Middle frontal gyrus (tissue), 1 donor: ENCODE data around the gene UVRAG.

Experiments used
- DNase-seq: peaks from one replicate; pipeline ENCODE4 v3.0.0-alpha.2; 2015; ENCODE audit warnings: low spot score; ENCODE audit errors: extremely low spot score

The UVRAG gene

DNA sequence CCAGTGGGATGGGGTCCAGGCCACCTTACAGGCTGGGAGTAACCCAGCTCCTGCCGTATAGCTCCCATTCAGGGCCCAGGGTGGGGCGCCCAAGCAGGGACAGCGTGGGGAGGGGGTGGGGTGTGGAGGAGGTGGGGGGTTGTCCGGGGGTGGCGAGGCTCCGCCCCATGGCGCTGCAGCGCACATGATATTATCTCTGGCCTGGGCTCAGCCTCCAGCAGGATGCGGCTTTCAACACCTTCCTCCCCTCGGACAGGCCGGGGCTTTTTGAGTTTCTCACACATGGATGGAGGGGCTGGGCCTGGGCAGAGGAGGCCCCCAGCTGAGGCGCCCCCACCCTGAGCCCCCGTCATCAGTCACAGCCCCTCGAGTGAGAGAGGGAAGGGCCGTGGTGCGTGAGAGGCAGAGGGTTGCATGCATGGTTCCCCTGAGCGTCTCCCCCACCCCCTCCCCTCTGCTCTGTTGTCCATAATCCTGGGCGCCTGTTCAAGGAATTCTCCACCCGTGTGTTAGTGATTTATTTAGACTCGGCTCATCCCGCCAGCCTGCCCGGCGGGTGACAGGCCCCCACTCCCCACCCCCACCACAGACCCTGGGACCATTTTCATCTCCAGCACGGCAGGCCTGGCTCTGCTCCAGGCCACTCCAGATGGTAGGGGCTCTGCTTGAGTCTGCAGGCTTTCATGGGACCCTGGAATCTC is 346.4 kb downstream of the UVRAG start:
- no peak for DNase-seq

DNA sequence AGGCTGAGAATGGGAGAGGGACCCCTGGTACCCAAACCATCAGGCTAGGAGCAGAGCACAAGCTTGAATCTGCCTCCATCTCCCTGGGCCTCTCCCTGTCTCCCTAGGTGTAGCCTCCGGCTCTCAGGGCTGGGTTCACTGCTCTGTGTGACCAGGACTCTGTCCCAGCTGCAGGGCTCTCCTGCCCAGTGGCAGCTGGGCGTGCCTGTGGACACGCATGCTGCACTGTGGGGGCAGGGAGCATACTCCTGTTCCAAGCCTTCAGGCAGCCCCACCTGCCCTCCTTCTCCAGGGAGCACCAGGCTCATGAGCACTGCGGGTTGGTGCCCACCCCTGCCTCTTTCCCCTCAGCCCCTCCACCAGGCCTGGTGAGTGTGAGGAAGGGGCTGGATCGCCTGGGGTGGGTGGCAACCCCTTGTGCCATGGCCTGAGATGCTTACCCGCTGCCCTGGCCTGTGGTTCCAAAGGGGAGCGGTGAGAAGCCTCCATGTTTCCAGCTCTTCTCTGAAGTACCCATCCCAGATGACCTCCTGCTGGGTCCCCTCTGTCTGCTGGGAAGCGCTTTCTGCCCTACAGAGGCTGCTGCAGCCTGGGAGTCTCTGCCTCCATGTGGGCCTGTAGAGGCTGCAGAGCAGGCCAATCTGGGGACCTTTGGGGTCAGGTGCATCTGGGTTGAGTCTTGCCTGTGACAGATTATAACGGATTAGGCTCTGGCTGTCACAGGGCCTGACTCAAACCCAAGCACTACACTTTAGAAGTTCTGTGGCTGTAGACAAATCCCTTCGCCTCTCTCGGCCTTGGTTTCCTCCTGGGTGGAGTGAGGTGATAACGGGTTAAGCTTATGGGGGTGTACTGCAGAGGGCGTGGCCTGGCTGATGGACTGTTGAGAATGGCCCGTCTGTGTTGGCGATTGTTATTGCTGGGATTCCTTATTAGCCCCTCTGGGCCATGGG is 347.6 kb downstream of the UVRAG start:
- DNase-seq: no peak

DNA sequence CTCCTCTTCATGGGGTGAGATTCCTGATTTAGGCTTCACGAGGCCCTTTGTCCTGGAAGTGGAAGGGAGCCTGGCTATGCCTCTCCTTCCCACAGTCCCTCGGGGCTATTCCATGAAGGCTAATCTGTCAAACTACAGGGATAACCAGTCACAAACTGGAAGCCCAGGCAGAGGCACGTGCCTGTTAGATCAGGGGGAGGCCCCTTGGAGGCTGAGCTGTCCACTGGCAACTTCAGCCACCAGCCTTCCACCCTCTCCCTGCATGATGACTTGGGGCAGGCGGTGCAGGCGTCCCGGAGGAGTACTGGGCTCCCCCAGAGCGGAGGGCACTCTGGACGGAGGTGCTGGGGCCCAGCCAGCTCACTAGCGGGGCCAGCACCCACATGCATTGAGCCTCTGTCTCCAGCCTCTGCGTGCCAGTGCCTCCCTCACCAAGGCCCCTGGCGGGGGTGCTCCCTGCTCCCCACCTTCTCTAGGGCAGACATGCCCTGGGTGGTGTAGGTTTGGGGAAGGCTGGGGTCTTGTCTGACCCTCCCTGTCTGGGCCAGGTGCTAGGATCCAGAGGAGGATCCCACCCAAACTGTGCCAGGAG is 348.4 kb downstream of the UVRAG start:
- no peak for DNase-seq

DNA sequence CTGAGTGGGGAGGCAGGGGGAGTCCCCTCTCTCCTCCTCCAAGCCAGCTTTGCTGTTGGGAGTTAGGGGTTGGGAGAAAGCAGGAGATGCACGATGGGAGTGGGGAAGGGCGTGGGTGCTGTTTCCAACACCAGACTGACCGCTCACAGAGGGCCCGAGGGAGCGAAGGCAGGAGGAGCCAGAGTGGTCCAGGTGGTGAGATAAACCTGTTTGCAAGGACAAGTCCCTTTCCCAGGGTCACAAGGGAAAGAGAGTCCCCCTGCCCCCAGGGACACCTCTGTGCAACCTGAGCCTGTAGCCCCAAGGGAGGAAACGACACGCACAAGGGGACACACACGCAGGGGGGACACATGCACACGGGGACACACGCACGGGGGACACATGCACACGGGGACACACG is 349.1 kb downstream of the UVRAG start:
- no peak for DNase-seq

DNA sequence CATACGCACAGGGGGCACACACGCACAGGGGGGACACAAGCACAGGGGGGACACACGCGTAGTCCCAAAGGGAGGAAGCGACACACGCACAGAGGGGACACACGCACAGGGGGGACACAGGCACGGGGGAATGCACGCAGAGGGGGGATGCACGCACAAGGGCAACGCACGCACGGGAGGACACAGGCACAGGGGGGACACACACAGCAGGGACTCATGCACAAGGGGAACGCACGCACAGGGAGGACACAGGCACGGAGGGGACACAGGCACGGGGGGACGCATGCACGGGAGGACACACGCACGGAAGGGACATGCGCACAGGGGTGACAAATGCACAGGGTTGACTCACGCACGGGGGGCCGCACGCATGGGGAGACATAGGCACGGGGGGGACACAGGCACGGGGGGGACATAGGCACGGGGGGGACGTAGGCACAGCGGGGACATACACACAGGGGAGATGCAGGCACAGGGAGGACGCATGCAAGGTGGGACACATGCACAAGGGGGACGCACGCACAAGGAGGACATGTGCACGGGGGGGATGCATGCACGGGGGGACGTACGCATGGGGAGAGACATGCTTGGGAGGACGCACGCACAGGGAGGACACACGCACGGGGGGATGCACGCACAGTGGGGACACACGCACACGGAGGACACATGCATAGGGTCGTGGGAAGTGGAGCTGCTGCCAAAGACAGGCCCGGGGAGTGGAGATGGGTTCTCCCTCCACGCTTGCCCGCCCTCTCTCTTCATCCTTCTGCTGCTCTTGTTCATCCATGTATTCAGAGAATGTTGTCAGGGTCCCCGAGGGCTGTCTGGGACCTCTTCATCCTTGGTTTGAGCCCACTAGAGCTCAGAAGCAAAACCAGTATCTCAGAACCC is 350.1 kb downstream of the UVRAG start:
- DNase-seq: no peak

DNA sequence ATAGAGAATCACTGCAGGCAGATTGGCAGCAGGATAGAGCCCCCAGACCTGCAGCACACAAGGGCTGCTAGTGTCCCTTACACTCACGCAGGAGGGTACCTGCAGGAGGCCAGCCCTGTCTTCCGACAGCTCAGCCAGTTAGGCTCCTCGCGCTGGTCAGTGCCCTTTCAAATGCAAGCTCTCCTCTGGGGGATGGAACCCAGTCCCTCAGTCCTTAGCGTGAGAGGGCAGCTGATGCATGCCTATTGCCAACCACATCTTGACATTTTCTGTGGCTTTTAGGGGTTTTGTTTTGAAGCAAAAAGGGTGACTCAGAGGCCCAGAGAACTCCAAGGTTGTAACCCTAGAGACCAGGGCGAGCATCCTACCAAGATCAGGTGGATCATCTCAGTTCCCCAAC is 351.3 kb downstream of the UVRAG start:
- DNase-seq: no peak

DNA sequence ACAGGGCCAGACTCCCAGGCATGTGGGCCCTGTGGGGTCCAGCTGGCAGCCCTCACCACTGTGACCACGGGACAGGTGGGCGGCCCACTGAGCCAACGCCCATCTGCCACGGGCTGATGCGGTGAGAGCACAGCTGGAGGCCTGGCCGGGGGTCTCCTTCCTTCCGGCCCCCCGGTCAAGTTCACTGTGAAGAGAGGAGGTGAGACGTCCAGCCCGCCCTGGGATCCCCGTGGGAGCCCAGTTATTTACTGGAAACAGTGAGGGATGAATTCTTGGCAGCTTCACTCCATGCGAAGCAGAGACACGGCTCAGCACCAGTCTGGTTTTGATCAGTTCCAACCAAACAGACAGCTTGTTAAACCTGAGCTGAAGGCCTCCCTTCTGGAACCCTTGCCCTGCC is 352.6 kb downstream of the UVRAG start:
- no peak for DNase-seq

DNA sequence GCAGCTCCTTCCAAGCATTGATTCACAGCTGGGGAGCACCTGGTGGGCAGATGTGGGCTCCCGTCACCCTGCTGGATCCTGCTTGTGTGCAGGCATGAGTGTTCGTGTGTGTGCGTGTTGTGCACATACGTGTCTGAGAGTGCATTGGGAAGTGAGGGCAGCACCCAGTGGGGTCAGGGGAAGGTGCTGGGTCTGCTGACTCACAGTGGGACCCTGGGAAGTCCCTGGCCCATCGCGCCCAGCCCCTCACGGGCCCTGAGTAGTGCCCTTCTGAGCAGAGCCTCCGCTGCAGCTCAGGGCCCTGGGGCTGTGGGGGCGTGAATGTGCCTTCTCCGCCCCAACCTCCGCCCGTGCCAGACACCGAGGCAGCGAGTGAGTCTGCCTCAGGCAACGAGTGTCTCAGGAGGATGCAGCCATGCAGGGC is 354.5 kb downstream of the UVRAG start:
- no peak for DNase-seq

DNA sequence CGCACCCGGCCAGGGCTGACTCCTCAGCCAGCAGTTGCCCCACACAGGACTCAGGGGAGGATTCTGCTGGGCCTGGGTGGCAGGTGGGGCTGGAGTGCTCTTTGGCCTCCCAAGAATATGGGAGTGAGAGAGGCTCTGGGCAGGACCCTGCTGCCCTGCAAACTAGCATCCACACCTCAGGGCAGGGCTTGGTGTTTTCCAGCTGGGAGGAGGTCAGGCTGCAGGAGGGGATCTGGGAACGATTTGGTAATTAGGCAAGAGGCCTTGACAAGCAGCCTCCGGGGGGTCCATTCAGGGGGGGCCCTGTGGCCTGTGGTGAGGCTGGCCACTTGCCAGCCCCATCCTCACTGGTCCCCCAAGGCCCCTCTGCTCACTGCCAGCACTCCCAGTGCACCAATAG is 355.5 kb downstream of the UVRAG start:
- DNase-seq: no peak

DNA sequence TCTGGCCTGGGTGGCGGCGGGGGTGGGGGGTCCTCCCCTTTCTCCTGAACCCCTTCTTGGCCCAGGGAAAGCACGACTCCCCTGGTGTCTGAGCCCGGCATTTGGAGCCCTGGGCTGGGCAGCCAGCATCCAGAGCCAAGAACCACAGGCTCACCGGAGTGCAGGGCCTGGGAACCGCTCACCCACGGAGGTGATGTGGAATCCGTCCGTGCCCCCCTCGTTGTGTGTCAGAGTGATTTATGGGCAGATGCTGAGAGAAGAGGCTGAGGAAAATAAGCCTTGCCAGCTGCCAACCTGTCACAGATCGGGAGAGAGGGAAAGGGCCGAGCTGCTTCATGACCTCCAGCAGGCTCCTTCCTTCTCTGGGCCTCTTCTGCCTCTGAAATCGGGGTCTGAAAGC is 357.6 kb downstream of the UVRAG start:
- DNase-seq: no peak

DNA sequence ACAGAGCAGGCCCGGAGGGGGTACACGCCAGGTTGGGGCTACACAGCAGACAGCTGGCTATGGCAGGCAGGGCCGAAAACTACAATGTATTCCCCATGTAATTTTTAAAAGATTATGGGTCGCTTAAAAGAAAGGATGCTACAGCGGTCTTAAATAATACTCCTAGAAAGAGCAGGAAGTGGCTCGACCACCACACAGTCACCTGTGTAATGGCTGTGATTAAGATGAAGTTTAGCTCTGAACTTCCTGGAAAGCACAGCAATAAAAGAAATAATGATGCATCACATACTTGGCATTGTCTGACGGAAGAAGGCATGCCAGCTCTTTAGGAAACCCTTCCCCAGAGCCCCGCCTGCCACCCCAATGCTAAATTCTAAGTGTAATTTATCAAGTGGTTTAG is 358.7 kb downstream of the UVRAG start:
- DNase-seq: no peak

DNA sequence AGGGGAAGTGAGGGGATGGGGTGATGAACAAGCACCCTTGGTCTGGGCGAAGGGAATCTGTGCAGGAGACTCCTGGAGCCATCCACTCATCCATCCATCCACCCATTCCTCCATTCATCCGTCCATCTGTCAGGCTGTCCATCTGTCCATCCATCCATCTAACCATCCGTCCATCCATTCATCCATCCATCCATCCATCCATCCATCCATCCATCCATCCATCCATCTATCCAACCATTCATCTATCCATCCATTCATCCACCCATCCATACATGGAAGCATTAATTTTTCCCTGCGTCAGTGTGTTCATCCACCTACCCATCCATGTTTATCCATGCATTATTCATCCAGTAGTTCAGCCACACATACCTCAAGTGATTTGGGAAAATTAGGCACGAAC is 359.3 kb downstream of the UVRAG start:
- DNase-seq: no peak

DNA sequence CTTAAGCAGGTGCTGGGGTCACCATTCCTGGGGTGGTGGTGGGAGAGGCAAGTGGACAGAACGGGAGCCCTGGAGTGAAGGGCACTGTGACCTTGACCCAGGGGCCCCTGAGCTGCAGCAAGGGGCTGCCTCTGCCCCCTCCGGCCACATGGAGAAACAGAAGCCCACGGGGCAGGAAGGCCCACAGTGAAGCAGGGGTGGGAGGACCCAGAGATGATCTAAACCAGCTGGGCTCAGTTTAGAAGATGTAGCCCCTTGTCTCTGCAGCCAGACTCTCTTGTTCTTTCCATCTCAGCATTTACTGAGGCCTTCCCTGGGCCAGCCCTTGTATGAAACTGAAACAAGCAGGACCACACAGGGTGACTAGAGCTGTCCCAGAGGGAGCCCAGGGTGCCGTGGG is 360.8 kb downstream of the UVRAG start:
- no peak for DNase-seq

DNA sequence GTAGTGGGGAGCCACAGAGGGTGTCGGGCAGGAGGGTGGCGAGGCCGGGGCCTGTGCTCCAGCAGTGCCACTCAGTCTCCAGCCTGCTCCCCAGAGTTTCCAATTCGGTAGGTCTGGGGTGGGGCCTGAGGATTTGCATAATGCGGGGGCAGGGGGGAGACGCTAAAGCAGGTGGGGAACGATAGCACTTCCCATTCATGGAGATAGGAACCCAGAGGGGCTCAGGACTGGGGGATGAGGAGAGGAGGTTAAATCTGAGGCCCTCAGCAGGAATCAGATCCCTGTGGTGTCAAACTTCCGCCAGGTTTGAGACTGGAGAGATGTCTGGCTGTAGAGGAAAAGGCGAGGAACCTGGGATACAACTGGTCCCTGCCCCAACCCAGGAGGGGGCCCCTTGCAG is 361.5 kb downstream of the UVRAG start:
- no peak for DNase-seq

DNA sequence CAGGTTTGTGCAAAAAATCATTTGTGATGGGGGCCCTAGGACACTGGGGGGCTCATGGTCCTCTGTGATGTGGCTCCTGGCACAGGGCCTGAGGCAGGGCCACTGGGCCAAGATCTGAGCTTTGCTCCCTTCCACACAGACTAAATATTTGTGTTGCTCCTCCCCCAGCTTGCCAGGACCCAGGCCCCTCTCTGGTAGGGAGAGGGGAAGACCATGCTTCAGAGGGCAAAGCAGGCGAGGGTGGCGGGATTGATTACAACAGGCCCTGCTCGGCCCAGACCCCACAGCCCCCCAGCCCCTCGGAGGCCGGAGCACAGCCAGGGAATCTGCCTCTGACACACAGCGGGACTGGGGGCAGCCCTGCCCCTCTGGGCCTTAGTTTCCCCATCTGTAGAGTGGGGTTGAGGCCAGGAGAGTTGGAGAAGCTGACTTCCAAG is 362.3 kb downstream of the UVRAG start:
- no peak for DNase-seq

DNA sequence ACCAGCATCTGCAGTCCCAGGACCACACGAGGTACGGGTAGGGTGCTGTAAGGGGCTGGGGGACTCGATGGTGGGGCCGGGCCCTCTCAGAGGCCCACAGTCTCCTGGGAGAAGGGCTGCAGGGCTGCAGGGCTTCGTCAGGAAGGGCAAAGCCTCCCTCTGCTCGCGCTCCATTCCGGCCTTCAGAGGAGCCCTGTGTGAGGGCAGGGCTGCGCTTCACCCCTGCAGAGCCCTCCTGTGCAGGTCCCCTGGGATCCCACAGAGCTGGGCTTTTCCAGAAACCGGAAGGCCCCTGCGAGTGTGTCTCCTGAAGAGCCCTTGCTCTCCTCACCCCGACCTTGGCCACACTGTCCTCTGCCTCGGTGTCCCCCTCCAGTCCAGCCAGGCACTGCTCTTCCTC is 364.1 kb downstream of the UVRAG start:
- no peak for DNase-seq

DNA sequence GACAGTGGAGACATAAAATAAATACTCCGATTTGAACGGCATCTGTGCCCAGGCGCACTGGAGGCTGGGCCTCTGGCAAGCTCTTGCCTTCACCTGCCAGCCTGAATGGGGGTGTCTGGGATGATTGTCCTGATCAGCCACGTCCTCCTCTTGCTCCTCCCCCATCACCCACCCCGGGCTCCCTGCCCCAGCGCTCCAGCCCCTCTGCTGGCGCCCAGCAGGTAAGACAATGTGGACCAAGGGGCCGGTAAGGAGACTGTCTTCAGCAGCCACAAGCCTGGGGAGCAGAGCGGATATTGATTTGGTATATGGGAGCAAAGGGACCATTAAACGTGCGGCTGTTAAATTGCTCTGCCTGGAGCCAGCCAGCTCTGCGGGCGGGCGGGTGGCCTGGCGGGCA is 366.4 kb downstream of the UVRAG start:
- no peak for DNase-seq

DNA sequence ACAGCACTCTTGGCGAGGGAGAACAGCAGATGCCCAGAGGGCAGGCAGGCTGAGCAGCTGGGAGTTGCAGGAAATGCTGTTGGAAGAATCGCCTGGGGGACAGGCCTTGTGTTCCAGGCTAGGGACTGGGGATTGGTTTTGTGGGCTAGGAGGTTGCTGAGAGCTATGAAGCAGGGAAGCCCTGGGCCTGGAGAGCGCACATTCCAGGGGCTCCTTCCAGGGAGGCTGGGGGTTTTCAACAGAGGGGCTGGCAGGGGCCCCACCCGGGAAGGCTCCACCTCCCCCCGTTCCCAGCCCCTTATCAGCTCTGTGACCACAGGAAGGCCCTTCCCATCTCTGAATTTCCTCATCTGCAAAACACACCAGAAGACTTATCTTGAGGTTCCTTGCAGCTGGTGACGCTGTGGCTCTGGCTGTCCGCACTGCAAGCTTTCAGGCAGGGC is 369.6 kb downstream of the UVRAG start:
- DNase-seq: no peak

DNA sequence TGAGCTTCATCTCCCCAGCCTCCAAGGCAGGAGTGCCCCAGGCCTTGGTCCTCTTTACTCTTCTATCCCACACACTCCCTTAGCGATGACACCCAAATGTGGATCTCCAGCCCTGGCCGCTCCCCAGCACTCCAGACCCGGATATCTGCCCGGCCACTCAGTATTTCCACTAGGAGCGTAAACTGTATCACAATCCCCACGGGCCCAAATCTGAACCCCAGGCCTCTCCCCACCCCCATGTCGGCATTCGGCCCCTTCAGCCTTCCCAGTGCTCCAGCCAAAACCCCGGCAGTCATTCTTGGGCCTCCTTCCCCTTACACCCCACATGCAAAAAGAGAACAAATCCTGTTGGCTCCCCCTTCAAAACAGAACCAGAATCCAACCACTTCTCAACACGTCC is 370.5 kb downstream of the UVRAG start:
- DNase-seq: no peak

DNA sequence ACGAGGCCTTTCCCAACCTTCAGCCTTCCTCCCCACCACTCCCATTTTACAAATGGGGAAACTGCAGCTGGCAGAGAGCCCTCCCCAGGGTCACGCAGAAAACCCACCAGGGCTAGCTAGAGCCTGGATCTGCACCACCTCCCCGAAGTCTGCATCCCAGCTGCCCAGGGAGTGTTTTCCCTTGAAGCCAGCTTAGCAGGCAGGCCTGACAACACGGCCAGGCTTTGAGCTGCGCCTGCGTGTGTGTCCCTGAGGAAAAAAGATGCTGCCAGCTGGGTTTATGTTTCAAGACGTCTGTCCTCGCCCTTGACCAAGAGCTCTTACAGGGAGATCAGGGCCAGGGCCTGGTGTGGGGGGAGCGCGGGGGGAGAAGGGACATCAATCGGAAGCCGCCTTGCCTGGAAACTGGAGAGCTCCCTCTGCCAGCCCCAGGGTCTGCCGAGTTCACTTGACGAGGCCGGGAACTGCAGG is 371.0 kb downstream of the UVRAG start:
- no peak for DNase-seq

DNA sequence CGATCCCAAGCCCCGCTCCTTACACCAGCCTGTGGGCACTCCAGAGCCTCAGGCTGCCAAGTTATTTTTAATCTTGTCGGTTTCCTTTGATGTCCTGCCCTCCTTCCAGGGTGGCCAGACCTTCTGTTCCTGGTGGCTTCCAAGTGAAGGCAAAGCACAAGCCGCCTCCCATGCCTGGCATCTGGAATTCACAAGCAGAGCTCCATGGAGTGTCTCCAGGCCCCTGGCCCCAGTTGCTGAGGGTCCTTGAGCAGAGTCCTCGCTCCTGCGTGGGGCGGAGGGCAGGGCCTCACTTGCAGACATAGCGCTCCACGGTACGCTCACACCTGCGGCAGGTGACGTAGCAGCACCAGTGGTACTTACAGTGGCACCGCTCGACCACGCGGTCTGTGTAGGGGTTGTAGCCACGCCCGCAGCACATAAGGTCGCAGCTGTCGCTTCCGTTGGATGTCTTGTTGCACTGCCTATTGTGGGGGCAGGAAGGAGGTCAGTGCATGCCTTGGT is 371.8 kb downstream of the UVRAG start:
- no peak for DNase-seq
